Omental fat pad (tissue), 4 donors: Measurements from ENCODE around the gene HOXC10. TPM values are rescaled to one million over a fixed set of nuclear protein-coding genes. Genes with fewer than 3 reads are reported as not detected.
A peak's percentile ranks its signal among the peaks of the same experiment; 100 is the strongest.

Source experiments
- ATAC-seq: fragments of 150-250 bp; one replicate; pipeline ENCODE4 v1.9.1; 2016; ENCODE audit warnings: mild to moderate bottlenecking, moderate library complexity; ENCODE audit not compliant: low FRiP score
- DNase-seq: peaks from one replicate; pipeline ENCODE4 v3.0.0-alpha.2; 2019; ENCODE audit warnings: low spot score
- total RNA-seq, 4 donors: library from RNA; depleted of rRNA; stranded (reverse); fragments of >200 nt; gene quantifications; one replicate each; pipeline ENCODE4 v1.1.0, GENCODE V29; 2016
- TF ChIP-seq, protein P1 (sequence below), 3 donors: fragments of 450-650 bp; IDR thresholded peaks; one replicate each; pipeline ENCODE4 v1.5.1; 2016 to 2017; ENCODE audit warnings: antibody characterized with exemption in 3 of 3, mild to moderate bottlenecking in 3 of 3, moderate library complexity in 2 of 3

The HOXC10 gene
- total RNA-seq, 4 donors from 2014 or later, result not detected

DNA sequence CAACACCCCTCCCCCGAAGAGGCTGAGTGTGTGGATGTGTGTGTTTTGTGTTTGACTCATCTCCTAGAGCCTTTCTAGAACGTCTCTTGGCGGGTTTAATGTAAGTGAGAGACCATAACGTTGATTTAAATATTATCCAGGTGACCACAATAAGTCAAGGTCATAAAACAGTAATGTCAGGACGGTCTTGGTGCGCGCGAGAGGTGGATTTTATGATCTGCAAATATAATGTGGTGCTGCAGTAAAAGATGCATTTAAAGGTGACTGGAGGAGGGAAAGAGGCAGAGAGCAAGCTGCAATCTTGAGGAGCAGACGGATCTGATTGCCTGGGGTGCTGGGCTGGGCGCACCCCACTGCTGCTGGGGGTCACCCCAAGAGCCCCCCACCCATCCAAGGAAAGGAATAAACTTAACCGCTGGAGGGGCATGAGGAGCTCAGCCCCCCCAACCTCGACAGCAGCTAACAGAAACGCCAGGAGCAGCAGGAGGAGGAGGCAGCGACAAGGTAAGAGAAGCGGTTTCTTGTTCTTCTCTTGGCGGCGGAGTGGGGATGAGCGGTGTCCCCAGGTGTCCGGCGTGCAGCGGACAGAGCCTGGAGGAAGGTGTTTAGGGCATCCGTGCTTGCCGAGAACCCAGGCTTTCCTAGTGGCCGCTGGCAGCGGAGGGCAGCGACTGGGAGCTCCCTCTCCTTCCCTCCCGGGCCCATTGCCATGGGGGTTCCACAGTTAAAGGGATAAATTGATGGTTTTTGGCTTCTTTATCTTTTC is 5.5 kb downstream of the HOXC10 start:
- no peak for DNase-seq
- TF ChIP-seq, protein P1, sequence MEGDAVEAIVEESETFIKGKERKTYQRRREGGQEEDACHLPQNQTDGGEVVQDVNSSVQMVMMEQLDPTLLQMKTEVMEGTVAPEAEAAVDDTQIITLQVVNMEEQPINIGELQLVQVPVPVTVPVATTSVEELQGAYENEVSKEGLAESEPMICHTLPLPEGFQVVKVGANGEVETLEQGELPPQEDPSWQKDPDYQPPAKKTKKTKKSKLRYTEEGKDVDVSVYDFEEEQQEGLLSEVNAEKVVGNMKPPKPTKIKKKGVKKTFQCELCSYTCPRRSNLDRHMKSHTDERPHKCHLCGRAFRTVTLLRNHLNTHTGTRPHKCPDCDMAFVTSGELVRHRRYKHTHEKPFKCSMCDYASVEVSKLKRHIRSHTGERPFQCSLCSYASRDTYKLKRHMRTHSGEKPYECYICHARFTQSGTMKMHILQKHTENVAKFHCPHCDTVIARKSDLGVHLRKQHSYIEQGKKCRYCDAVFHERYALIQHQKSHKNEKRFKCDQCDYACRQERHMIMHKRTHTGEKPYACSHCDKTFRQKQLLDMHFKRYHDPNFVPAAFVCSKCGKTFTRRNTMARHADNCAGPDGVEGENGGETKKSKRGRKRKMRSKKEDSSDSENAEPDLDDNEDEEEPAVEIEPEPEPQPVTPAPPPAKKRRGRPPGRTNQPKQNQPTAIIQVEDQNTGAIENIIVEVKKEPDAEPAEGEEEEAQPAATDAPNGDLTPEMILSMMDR (IDR thresholded peaks at IDR 0.05), result no peak
- ATAC-seq, result no peak

DNA sequence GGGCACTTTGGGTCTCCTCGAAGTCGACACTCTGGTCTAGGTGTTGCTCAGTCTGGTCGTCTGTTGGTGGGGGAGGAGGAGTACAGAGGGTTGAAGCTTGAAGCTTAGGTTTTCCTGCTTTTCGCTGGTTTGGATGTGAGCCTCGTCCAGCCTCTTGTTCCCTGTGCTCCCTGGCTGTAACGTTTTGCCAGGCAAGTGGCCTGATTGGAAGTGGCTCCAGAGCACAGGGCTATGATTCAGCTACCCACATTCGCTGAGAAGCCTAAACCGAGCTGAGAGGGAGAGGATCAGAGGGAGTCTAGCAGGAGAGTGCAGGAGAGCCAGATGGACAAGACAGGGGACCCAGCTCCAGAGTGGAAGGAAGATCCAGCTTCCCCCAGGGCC is 6.1 kb downstream of the HOXC10 start:
- ATAC-seq, result no peak
- TF ChIP-seq, protein P1 (IDR thresholded peaks at IDR 0.05), result no peak
- no peak for DNase-seq

DNA sequence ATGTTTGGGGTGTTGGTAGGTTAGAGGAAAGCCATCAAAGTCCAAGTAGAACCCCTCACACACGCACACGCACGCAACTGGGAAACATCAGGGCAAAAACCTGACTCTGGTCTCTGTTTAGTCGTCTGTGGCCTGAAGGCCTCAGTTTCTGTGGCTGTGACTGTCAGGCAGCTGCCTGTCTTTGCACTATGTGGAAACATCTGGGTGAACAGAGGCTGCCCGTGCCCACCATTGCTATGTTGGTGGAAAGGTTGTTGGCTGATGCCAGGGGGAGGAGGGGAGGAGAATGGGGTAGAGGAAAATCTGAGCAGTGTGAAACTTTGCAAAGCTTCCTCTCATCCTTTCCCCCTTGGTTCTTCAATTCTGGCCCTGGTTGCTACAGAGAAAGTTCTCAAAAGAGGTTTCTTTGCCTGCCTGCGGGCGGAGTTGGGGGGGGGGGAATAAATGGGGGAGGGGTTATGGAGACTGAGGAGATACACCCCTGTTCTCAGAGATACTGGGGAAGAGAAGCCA is 7.5 kb downstream of the HOXC10 start:
- DNase-seq, result no peak
- no peak for ATAC-seq
- TF ChIP-seq, protein P1 (IDR thresholded peaks at IDR 0.05), result no peak

DNA sequence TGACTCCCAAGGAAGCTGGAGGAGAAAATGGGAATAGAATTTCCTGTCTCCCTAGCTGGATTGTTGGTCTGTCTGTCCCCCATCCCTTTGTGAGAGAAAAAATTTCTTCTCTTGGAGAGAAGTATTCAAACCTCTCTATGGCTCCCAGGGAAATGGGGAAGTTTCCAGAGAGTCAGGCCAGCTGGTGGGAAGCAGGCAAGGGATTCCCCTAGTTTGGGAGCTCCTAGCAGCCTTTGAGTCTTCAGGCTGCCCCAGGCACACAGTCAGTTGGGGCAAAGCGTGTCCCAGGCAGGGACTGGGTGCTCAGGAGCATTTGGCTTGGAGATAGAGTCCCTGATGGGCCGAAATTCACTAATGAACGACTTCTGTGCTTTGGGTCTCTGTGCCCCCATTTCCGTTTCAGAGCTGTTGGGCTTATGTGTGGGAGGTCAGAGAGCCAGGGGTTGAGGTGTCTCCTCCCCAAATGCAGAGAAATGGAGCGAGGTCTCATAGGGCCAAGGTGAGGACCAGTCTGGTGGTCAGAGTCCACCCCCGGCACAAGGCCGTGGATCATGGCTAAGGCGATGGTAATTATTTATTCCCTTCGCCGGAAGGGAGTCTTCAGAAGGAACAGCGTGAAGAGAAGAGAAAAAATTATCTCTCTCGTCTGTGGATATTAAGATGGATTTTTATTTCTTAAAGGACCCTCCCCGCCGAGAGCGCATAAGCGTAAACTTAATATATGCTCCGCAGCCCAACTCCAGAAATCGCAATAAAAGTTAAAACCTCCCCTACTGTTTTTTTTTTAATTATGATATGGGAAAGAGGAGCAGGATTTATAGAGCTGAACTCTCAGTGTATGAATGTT is 8.4 kb downstream of the HOXC10 start:
- no peak for ATAC-seq
- TF ChIP-seq, protein P1 (IDR thresholded peaks at IDR 0.05), result no peak
- no peak for DNase-seq

DNA sequence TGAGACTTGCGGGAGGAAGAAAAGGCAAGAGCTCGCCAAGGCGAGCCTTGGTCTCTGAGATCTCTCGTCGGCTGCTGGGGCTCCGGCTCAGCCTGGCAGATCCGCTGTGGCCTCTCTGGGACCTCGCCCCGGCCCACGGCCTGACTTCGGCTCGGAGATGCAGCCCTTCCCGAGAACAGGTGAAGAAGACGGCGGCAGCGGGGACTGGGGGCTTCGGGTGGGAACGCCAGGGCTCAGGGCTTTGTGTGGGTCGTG is 9.0 kb downstream of the HOXC10 start:
- TF ChIP-seq, protein P1 (IDR thresholded peaks at IDR 0.05), result no peak
- no peak for DNase-seq
- ATAC-seq, result no peak

DNA sequence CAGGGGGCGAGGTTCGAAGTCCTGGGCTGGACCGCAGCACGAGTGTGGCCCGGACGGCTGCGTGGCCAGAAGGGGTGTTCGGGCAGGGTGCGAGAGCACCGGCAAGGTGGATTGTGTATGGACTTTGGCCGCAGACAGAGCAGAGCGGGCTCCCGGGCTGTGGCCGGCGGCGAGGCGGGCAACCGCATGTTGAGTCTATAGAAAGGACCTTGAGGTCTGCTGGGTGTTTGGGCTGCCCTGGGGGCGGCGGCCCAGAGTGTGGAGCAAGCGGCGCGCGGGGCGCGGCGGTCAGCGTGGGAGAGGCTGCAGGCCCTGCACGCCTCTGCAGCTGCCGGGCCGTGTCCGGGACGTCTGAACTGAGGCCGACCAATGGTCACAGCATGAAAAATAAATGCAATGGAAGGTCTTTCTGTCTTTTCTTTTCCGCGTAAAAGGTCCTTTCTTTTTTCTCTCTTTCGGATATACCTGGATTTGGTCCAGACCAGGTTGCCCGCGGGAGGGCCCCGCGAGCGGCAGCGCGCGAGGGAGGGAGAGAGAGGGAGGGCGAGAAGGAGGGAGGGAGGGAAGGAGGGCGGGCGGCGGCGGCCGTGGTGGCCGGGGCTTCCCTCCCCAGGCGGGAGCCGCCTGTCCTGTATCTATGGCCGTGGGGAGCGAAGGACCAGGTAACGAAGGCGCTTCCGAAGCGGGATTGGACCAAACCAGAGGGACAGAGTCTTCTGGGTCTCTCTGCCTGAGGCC is 9.5 kb downstream of the HOXC10 start:
- TF ChIP-seq, protein P1 (IDR thresholded peaks at IDR 0.05), result no peak
- DNase-seq, result no peak
- peak; percentile 3 for ATAC-seq
